ENCODE data around the gene F7. TPM values are rescaled to one million over a fixed set of nuclear protein-coding genes. Genes with fewer than 3 reads are reported as not detected.

The F7 gene
- total and polyA plus RNA-seq, 9 of the 15 experiments (the other 6 are each of a cell fraction or from before 2014, with no cell fraction given): not detected

DNA sequence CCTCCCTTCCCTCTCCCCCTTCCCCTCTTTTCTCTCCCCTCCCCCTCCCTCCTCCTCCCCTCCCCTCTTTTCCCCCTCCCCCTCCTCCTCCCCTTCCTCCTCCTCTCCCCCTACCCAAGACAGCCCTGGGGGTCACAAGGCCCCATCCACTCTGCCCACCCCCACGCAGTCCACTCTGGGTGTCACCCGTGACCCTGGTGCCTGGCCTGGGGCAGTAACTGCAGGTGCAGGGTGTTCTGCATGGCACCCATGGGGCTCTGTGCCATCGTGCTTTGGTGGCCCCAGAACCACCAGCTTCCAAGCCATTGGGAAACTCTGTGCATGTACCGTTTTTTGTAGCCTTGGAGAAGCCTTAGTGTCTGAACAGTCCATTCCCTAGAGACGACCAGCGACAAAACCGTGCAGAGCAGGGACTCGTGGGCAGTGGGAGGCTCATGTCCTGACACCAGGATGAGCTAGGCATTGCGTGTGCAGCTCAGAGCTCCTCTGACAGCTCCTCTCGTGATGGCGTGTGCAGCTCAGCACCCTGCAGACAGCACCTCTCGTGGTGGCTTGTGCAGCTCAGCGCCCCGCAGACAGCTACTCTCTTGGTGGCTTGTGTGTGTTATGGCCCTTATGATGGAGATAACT lies 43.7 kb upstream of the F7 start:
- peaks cover 25 to 72% of the 10 kb centered on the region in 2 experiments; a peak in 4 of 5 replicates for H3K27me3 ChIP-seq (ENCODE audit: control insufficient read depth in 2 of 2, insufficient read depth in 2 of 2, low read length in 2 of 2)
- H3K79me2 ChIP-seq (ENCODE audit: control insufficient read depth, insufficient read depth, low read length): no peaks in the 10 kb centered on the region
- no peak overlapping the region for H3K4me3 ChIP-seq
- H3K4me1 ChIP-seq (replicated peaks in 1 of 2; ENCODE audit: control insufficient read depth in 2 of 2, insufficient read depth in 2 of 2, low read length in 2 of 2): peaks cover 4 to 18% of the 10 kb centered on the region in 2 experiments; a peak in 4 of 5 replicates
- no peak overlapping the region for H3K27ac ChIP-seq (ENCODE audit: extremely low read depth, low read depth, low read length)
- H3K36me3 ChIP-seq (ENCODE audit: control insufficient read depth, insufficient read depth, low read length): no peaks in the 10 kb centered on the region
- H2AFZ ChIP-seq (ENCODE audit: low read depth, low read length): no peak overlapping the region
- ChIA-PET CTCF (ENCODE audit: low intra/inter-chr PET ratio) (no interaction called here), POLR2A (interaction anchor here (0.6 kb wide), 1 partner anchor 89 kb away, joined by 4 read pairs; no protein-coding TSS in a partner anchor)
- H3K9me3 ChIP-seq (replicated peaks; ENCODE audit: control insufficient read depth, insufficient read depth, low read depth, low read length): no peaks in the 10 kb centered on the region
- H3K4me2 ChIP-seq (ENCODE audit: insufficient read depth, low read length): no peak overlapping the region
- no peak for DNase-seq (ENCODE audit: extremely low read depth in 1 of 4, low spot score in 3 of 4)
- H3K9me1 ChIP-seq (ENCODE audit: control insufficient read depth, insufficient read depth, low read length): no peaks in the 10 kb centered on the region
- WGBS (ENCODE audit: insufficient coverage, low coverage, missing lambda C conversion rate): 6% methylated on average over 11 of the region's 14 CpGs
- intact Hi-C loops (cut with micrococcal nuclease) (no loop called here), in situ Hi-C loops (cut with MboI) (no loop called here)
- ATAC-seq: no peak
- no peak for FAIRE-seq
- H4K20me1 ChIP-seq (replicated peaks; ENCODE audit: control insufficient read depth, insufficient read depth, low read length): no peaks in the 10 kb centered on the region
- no TSS peak for BruUV-seq (replicated peaks)
- H3K9ac ChIP-seq (ENCODE audit: insufficient read depth in 1 of 2, low read depth in 2 of 2, low read length in 2 of 2): no peak overlapping the region
- no peak for TF ChIP-seq ARNT (IDR thresholded peaks at IDR 0.05)
- no peak for TF ChIP-seq NEUROD1 (IDR thresholded peaks at IDR 0.05; ENCODE audit: borderline replicate concordance, low read depth, low read length, partially characterized antibody)
- TF ChIP-seq, protein P1, sequence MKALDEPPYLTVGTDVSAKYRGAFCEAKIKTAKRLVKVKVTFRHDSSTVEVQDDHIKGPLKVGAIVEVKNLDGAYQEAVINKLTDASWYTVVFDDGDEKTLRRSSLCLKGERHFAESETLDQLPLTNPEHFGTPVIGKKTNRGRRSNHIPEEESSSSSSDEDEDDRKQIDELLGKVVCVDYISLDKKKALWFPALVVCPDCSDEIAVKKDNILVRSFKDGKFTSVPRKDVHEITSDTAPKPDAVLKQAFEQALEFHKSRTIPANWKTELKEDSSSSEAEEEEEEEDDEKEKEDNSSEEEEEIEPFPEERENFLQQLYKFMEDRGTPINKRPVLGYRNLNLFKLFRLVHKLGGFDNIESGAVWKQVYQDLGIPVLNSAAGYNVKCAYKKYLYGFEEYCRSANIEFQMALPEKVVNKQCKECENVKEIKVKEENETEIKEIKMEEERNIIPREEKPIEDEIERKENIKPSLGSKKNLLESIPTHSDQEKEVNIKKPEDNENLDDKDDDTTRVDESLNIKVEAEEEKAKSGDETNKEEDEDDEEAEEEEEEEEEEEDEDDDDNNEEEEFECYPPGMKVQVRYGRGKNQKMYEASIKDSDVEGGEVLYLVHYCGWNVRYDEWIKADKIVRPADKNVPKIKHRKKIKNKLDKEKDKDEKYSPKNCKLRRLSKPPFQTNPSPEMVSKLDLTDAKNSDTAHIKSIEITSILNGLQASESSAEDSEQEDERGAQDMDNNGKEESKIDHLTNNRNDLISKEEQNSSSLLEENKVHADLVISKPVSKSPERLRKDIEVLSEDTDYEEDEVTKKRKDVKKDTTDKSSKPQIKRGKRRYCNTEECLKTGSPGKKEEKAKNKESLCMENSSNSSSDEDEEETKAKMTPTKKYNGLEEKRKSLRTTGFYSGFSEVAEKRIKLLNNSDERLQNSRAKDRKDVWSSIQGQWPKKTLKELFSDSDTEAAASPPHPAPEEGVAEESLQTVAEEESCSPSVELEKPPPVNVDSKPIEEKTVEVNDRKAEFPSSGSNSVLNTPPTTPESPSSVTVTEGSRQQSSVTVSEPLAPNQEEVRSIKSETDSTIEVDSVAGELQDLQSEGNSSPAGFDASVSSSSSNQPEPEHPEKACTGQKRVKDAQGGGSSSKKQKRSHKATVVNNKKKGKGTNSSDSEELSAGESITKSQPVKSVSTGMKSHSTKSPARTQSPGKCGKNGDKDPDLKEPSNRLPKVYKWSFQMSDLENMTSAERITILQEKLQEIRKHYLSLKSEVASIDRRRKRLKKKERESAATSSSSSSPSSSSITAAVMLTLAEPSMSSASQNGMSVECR (CRISPR knock-in tag; IDR thresholded peaks at IDR 0.05): no peak
- TF ChIP-seq PCBP2 (IDR thresholded peaks at IDR 0.05; ENCODE audit: low read depth, low read length, poor library complexity, severe bottlenecking): no peak
- TF ChIP-seq, protein P2, sequence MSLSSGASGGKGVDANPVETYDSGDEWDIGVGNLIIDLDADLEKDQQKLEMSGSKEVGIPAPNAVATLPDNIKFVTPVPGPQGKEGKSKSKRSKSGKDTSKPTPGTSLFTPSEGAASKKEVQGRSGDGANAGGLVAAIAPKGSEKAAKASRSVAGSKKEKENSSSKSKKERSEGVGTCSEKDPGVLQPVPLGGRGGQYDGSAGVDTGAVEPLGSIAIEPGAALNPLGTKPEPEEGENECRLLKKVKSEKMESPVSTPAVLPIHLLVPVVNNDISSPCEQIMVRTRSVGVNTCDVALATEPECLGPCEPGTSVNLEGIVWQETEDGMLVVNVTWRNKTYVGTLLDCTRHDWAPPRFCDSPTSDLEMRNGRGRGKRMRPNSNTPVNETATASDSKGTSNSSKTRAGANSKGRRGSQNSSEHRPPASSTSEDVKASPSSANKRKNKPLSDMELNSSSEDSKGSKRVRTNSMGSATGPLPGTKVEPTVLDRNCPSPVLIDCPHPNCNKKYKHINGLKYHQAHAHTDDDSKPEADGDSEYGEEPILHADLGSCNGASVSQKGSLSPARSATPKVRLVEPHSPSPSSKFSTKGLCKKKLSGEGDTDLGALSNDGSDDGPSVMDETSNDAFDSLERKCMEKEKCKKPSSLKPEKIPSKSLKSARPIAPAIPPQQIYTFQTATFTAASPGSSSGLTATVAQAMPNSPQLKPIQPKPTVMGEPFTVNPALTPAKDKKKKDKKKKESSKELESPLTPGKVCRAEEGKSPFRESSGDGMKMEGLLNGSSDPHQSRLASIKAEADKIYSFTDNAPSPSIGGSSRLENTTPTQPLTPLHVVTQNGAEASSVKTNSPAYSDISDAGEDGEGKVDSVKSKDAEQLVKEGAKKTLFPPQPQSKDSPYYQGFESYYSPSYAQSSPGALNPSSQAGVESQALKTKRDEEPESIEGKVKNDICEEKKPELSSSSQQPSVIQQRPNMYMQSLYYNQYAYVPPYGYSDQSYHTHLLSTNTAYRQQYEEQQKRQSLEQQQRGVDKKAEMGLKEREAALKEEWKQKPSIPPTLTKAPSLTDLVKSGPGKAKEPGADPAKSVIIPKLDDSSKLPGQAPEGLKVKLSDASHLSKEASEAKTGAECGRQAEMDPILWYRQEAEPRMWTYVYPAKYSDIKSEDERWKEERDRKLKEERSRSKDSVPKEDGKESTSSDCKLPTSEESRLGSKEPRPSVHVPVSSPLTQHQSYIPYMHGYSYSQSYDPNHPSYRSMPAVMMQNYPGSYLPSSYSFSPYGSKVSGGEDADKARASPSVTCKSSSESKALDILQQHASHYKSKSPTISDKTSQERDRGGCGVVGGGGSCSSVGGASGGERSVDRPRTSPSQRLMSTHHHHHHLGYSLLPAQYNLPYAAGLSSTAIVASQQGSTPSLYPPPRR (CRISPR knock-in tag; IDR thresholded peaks at IDR 0.05; ENCODE audit: borderline replicate concordance): no peak
- no peak for TF ChIP-seq RBM22 (IDR thresholded peaks at IDR 0.05; ENCODE audit: low read depth, low read length, poor library complexity, severe bottlenecking)
- TF ChIP-seq ZNF282 (CRISPR knock-in tag; IDR thresholded peaks at IDR 0.05): no peak
- TF ChIP-seq, protein P3, sequence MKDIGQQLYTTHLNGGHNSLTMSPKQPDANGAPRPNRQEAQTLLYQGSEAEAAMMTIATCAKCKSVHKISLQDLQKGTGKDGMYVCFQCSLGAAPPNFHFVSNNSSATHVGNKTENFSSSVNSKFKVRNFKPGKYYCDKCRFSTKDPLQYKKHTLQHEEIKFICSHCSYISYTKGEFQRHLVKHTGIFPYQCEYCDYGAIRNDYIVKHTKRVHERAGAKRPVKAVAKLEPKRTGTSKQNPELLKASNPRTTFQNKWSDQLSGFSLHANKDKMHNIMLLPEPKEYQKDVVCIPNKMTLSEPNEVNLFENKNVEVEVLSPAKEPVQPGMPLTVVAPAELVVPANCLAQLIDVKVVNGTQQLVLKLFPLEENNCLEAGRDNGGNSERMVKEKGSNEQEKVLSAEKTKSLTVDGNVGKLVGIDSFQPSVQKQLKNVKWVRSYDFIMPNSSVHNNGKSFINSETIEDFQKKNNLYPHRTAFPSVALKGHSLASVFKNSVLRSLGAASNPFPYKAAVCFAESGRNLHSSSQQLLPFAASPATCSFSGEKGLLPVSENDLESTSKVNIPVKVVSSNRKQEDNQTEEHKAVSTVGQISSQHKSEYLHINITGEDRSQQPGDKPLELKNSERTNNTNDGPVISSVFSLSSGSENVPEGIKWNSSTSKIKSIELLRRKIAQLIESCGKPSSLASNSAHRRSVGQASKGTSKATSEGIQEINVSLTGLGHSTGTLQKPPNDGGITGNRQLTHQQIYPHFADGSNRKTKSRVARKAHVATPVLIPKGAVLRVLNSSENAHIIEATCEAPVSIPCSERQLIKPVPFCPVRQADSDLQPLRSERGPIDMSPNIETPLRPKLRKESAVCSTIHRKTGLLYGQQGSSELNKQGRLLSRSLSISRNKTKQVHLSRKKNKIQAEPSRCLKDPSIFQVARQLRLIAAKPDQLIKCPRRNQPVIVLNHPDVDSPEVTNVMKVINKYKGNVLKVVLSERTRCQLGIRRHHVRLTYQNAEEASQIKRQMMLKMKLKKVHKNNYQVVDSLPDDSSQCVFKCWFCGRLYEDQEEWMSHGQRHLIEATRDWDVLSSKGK (CRISPR knock-in tag; IDR thresholded peaks at IDR 0.05): no peak
